Endothelial cell of umbilical vein (primary cell): Measurements from ENCODE around the gene LAMB4. TPM values are rescaled to one million over a fixed set of nuclear protein-coding genes. Genes with fewer than 3 reads are reported as not detected.

Experiments used
- BruUV-seq: library from RNA; stranded (reverse); fragments of 400-500 nt; replicated peaks from 2 replicates; lab custom pipeline; 2021; lab: Mats Ljungman, UMichigan
- CTCF ChIA-PET: fragments of 300-600, 350-600 bp; sonication (Branson Sonifier 250); formaldehyde crosslinking; loops from one replicate; lab custom pipeline; 2021; ENCODE audit warnings: antibody characterized with exemption, inconsistent platforms; lab: Charles Lee
- POLR2A ChIA-PET: fragments of 300-600, 350-600 bp; sonication (Branson Sonifier 250); formaldehyde crosslinking; loops from one replicate; lab custom pipeline; 2021; ENCODE audit warnings: antibody characterized with exemption, inconsistent platforms; lab: Charles Lee
- DNase-seq: peaks from one replicate; pipeline ENCODE4 v3.0.0-alpha.2; 2011; ENCODE audit warnings: low read depth, low spot score
- FAIRE-seq: peaks from 2 replicates; lab custom pipeline; 2011; peaks lifted over from hg19 to GRCh38; lab: Jason Lieb, UNC
- H2AFZ ChIP-seq: 2 replicates; pipeline ENCODE4 v1.6.0; 2012; ENCODE audit warnings: low read depth, low read length, control low read depth, inconsistent platforms
- H3K27ac ChIP-seq: 2 replicates; pipeline ENCODE4 v1.5.1; 2011; ENCODE audit warnings: low read depth, mild to moderate bottlenecking, control low read depth, low read length, moderate library complexity; ENCODE audit not compliant: insufficient read depth
- H3K27me3 ChIP-seq, 2 experiments: 2 replicates each; pipeline versions ENCODE4 v1.6.0 to v1.6.1; 2011; ENCODE audit warnings: low read length in 2 of 2, mixed read lengths in 1 of 2; ENCODE audit not compliant: control insufficient read depth in 2 of 2, insufficient read depth in 2 of 2
- H3K36me3 ChIP-seq, 2 experiments: 2 replicates in 1 of 2; 3 replicates in 1 of 2; pipeline ENCODE4 v1.5.1; 2011; ENCODE audit warnings: low read length in 2 of 2, mild to moderate bottlenecking in 1 of 2, moderate library complexity in 1 of 2; ENCODE audit not compliant: control insufficient read depth in 2 of 2, insufficient read depth in 2 of 2; ENCODE audit errors: extremely low read depth in 1 of 2
- H3K4me1 ChIP-seq: 3 replicates; pipeline ENCODE4 v1.5.1; 2011; ENCODE audit warnings: mild to moderate bottlenecking, low read length; ENCODE audit not compliant: control insufficient read depth, insufficient read depth; ENCODE audit errors: extremely low read depth
- H3K4me2 ChIP-seq: 2 replicates; pipeline ENCODE4 v1.6.1; 2011; ENCODE audit warnings: low read length, control low read depth, mixed read lengths; ENCODE audit not compliant: insufficient read depth
- H3K4me3 ChIP-seq, 3 experiments: fragments of 200-600 bp in 1 of 3; sonication (generic), shearing (Covaris generic) in 1 of 3; replicated peaks in 1 of 3; 2 replicates each; pipeline ENCODE4 v1.5.1; 2011 to 2016; ENCODE audit warnings: control low read depth in 3 of 3, low read length in 3 of 3, mild to moderate bottlenecking in 2 of 3, inconsistent platforms in 1 of 3, low read depth in 1 of 3, moderate library complexity in 1 of 3; ENCODE audit not compliant: insufficient read depth in 1 of 3
- H3K79me2 ChIP-seq: 2 replicates; pipeline ENCODE4 v1.6.0; 2012; ENCODE audit warnings: low read length, inconsistent platforms; ENCODE audit not compliant: control insufficient read depth, insufficient read depth
- H3K9ac ChIP-seq: replicated peaks from 2 replicates; pipeline ENCODE3; 2011; ENCODE audit warnings: low read length, control low read depth; ENCODE audit not compliant: insufficient read depth; ENCODE audit errors: extremely low read depth
- H3K9me1 ChIP-seq: replicated peaks from 3 replicates; pipeline ENCODE4 v1.6.0; 2011; ENCODE audit warnings: mild to moderate bottlenecking, low read length; ENCODE audit not compliant: control insufficient read depth, insufficient read depth; ENCODE audit errors: extremely low read depth
- H3K9me3 ChIP-seq: replicated peaks from 2 replicates; pipeline ENCODE4 v1.5.1; 2012; ENCODE audit warnings: low read length, inconsistent platforms; ENCODE audit not compliant: control insufficient read depth, insufficient read depth
- H4K20me1 ChIP-seq: replicated peaks from 2 replicates; pipeline ENCODE3; 2011; ENCODE audit warnings: mild to moderate bottlenecking, low read length; ENCODE audit not compliant: control insufficient read depth, insufficient read depth; ENCODE audit errors: extremely low read depth
- GATA2 ChIP-seq: IDR thresholded peaks from 2 replicates; pipeline ENCODE4 v1.7.0; 2011; ENCODE audit warnings: low read depth, mild to moderate bottlenecking, moderate library complexity, mixed read lengths, low read length; ENCODE audit not compliant: insufficient read length, insufficient read depth
- JUN ChIP-seq: IDR thresholded peaks from 2 replicates; pipeline ENCODE4 v1.6.1; 2011; ENCODE audit warnings: borderline replicate concordance, low read depth; ENCODE audit not compliant: insufficient read length, insufficient read depth
- POLR2A ChIP-seq: IDR thresholded peaks from 2 replicates; pipeline ENCODE4 v1.6.1; 2012; ENCODE audit warnings: low read depth, mild to moderate bottlenecking, control low read depth, low read length
- dilution Hi-C: fragments of 300-500 bp; cut with MboI; formaldehyde crosslinking; loops from one replicate; pipeline ENCODE4 v1.15.0; 2019; ENCODE audit warnings: low sequenced_read_pairs; ENCODE audit not compliant: extremely low pct_ligation_motif_present
- intact Hi-C: fragments of 100-400 bp; cut with micrococcal nuclease; formaldehyde crosslinking; loops from one replicate; pipeline ENCODE4 v1.10.0; 2022
- polyA plus RNA-seq, 4 experiments: library from polyadenylated mRNA; depleted of rRNA in 3 of 4; stranded (reverse) in 3 of 4; unstranded in 1 of 4; fragments of >200 nt; gene quantifications; 2 replicates each; pipeline versions ENCODE4 v1.2.1 to v1.2.3, GENCODE V29; 2011 to 2012; ENCODE audit warnings: missing spikeins in 1 of 4
- total RNA-seq: library from RNA; stranded (reverse); gene quantifications from 2 replicates; pipeline ENCODE4 v1.2.3, GENCODE V29; 2021
- TF ChIP-seq, protein P1 (sequence below): IDR thresholded peaks from 2 replicates; pipeline ENCODE4 v1.6.1; 2011; ENCODE audit not compliant: insufficient read depth, insufficient read length

LAMB4 gene
- total and polyA plus RNA-seq, 2 donors (not counting 3 experiments of a cell fraction or from before 2014, with no cell fraction given), result 0.15 to 0.20 TPM

DNA sequence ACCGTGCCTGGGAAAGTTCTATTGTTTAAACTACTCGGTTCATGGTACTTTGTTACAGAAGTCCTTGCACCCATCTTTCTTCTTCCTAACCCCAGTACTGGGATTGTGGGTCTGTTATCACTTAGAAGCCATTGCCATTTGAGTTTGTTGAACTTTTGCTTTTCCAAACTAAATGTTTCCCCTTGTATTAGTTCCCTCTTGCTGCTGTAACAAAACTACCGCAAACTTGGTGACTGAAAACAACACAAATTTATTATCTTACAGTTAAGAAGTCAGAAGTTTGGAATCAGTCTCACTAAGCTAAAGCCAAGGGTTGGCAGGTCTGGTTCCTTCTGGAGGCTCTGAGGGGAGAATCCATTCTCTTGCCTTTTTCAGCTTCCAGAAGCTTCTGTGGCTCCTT, 6.9 kb upstream of the LAMB4 start:
- Histone ChIP-seq H3K4me3 (no peak overlapping the region), H3K4me1 (peaks cover 2% of the 10 kb centered on the region), H3K27me3 (no peaks in the 10 kb centered on the region), H3K36me3 (no peaks in the 10 kb centered on the region), H3K27ac (no peak overlapping the region), H2AFZ (no peak overlapping the region), H3K9me1 (no peaks in the 10 kb centered on the region), H3K4me2 (no peak overlapping the region), H4K20me1 (no peaks in the 10 kb centered on the region), H3K9ac (no peak overlapping the region), H3K9me3 (no peaks in the 10 kb centered on the region), H3K79me2 (no peaks in the 10 kb centered on the region)
- POLR2A ChIA-PET, result no interaction called here
- CTCF ChIA-PET, result no interaction called here
- no peak for TF ChIP-seq GATA2
- no peak for TF ChIP-seq POLR2A
- TF ChIP-seq, protein P1, sequence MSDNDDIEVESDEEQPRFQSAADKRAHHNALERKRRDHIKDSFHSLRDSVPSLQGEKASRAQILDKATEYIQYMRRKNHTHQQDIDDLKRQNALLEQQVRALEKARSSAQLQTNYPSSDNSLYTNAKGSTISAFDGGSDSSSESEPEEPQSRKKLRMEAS, result no peak
- intact Hi-C loops (no loop called here), dilution Hi-C loops (no loop called here)
- no peak for FAIRE-seq
- no peak for DNase-seq
- BruUV-seq, result no TSS peak

DNA sequence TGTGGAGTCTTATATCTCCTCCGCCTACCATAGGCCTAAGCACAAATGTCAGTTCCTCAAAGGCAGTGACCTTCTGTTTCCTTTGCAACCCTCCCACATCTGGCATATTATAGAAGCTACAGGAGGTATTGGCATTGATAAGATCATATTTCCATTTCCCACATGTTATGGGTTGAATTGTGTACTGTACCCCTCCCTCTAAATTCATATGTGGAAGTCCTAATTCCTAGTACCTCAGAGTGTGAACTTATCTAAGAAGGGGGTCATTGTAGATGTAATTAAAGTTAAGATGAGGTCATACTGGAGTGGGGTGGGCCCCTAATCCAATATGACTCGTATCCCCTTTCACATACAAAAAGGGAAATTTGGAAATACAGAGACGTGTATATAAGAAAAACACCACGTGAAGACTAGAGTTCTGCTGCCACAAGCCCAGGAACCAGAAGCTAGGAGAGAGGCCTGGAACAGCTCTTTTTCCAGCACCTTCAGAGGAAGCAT, 6.1 kb upstream of the LAMB4 start:
- H3K27ac ChIP-seq, result no peak overlapping the region
- H2AFZ ChIP-seq, result no peak overlapping the region
- BruUV-seq, result no TSS peak
- no peaks in the 10 kb centered on the region for H3K9me1 ChIP-seq
- ChIA-PET CTCF (interaction anchor here (1.4 kb wide), 1 partner anchor 10 kb away, joined by 4 read pairs; no protein-coding TSS in a partner anchor), POLR2A (no interaction called here)
- dilution Hi-C loops (no loop called here), intact Hi-C loops (no loop called here)
- FAIRE-seq (no peak), DNase-seq (no peak)
- H3K27me3 ChIP-seq, result no peaks in the 10 kb centered on the region
- H3K4me3 ChIP-seq, result no peak overlapping the region
- peaks cover 2% of the 10 kb centered on the region for H3K4me1 ChIP-seq
- H3K4me2 ChIP-seq, result no peak overlapping the region
- no peaks in the 10 kb centered on the region for H3K9me3 ChIP-seq
- H3K36me3 ChIP-seq, result no peaks in the 10 kb centered on the region
- no peak for TF ChIP-seq POLR2A
- TF ChIP-seq JUN, result peak; percentile 7
- no peaks in the 10 kb centered on the region for H4K20me1 ChIP-seq
- H3K9ac ChIP-seq, result no peak overlapping the region
- no peaks in the 10 kb centered on the region for H3K79me2 ChIP-seq
